ENCODE data around the gene PCYT1A.
A peak's percentile ranks its signal among the peaks of the same experiment; 100 is the strongest.
"Not testable (repeated sequence)": the region's sequence is repeated elsewhere in the genome, so short reads cannot be mapped to it uniquely, and the experiment has no call there.

The PCYT1A gene
- 64.4 reads per million, percentile 74 among the genes with 10 or more reads in this experiment for total RNA-seq

DNA sequence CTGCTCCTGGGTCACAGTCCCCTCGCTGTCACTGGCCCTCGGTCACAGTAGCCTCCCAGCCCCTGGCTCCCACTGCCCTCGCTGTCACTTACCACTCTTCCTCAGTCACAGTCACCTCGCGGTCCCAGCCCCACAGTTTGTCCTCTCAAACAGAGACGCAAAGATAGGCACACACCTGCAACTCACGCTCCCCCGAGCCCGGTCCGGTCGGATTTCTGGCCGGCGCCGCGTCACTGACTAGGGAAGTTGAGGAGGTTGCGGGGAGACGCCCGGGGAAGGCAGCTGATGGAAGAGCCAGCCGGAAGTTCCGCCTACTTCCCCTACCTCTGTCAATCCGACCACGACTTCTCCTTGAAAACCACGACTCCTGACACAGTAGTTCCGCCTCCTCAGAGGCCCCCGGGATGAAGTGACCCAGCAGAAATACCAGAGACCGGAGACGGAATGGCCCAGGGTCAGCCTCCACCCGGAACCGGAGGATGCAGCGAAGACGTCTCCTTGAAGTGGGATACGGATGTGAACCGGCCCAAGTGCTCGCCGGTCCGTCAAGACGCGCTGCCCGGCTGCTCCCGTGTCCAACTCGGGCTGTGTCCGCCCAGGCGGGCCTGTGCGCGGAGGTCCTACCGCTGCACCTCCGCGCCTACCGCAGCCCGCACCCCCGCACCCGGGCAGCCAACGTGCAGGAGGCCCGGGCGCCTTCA lies at the start of gene PCYT1A:
PCYT1A (minus strand) TSS at position 287 of the 701 bp plus-strand sequence. CDS start 17,195 bp downstream, outside the sequence.
- DNase-seq, result peak; percentile 66

DNA sequence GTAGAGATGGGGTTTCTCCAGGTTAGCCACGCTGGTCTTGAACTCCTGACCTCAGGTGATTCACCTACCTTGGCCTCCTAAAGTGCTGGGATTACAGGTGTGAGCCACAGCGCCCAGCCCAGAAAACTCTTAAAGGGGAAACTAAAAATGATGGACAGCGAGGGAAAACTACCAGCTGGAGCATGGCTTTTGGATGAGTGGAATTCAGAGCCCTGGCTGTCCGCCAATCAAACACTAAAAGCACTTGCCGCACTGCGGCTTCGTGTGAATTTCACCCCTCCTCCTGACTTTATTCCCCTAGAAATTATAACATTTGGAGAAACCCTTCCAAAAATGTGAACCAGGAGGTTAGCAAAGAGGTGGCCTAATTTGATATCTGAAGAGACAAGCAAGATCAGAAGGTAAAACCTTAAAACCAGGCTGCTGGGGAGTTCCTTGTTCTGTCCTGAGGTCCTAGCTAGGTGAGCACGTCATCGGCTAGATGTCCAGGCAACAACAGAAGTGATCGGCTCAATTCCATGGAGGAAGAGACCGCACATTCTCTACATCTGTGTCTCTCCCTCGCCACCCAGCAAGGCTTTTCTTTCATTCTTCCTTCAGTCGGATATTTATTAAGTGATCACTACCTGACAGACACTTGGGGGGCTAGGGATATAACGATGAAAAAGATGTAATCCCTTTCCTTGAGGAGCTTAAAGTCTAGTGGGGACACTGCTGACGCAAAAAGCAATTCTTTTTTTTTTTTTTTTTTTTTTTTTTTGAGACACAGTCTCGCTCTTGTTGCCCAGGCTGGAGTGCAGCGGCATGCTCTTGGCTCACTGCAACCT lies 49.0 kb upstream of the PCYT1A start:
- no peak for DNase-seq

DNA sequence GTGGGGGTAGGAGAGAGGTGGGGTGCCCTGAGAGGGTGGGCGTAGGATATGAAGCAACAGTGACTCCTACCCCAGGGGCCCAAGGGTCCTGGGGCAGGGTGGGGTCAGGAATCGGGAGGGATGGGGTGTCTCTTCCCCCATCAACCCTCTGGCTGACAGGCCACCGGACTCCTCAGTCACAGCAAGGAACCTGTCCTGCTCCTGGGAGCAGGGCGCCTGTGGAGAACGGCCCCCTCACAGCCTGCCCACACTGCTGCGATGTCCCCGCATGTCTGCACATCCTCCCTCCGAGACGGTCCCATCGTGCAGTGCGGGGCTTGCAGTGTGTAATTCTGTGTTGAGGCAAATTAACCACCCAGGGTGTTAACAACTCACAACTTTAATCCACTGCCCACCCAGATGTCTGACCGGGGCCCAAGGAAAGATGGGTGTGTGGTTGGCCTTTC lies 48.0 kb upstream of the PCYT1A start:
- no peak for DNase-seq

DNA sequence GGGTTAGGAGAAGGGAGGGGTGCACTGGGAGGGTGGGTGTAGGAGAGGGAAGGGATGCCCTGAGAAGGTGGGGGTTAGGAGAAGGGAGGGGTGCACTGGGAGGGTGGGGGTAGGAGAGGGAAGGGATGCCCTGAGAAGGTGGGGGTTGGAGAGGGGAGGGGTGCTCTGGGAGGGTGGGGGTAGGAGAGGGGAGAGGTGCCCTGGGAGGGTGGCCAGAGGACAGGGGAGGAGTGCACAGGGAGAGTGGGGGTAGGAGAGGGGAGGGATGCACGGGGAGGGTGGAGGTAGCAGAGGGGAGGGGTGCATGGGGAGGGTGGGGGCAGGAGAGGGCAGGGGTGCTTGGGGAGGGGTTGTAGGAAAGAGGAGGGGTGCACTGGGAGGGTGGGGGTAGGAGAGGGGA lies 47.5 kb upstream of the PCYT1A start:
- no peak for DNase-seq

DNA sequence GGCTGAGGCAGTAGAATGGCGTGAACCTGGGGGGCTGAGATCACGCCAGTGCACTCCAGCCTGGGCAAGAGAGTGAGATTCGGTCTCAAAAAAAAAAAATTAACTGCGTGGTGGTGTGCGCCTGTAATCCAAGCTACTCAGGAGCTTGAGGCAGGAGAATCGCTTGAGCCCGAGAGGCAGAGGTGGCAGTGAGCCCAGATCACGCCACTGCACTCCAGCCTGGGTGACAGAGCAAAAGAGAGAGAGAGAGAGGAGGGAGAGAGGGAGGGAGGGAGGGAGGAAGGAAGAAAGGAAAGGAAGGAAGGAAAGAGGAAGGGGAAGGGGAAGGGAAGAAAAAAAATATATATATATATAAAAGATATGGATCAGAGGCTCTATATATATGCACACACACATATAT lies 44.6 kb upstream of the PCYT1A start:
- no peak for DNase-seq

DNA sequence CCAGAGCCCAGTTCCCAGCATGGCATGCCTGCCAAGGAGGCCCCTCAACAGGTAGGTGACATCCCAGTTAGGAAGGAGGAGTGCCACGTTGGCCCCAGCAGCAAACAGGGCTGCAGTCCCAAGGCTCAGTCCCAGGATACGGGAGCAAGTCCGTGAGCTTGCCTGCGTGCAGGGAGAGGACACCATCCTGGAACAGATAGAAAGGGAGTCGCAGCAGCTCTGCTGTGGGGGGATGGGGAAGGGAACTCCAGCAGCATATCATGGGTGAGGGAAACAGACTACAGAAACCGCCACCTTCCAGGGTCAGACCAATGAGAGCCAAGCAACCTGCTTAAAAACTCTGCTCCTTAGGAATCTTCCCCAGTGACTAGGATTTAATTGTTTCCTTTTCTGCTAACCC lies 39.9 kb upstream of the PCYT1A start:
- no peak for DNase-seq

DNA sequence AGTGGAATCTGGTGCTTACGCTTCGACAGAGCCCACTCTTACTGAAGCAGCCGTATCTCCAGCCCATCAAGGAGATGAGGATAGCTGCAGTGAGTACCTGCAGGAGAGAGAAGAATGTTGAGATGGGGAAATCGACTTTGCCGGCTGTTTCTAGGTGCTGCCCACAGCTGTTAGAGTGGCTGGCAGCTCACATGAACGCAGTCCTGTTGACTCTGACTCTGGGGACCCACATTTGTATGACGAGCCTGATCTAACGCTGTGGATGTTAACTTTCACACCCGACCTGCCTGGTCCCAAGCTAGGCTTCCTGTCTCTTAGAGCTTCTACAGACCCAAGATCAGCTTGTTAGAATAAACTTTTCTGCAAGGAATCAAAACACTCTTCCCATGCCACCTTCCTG lies 39.4 kb upstream of the PCYT1A start:
- no peak for DNase-seq

DNA sequence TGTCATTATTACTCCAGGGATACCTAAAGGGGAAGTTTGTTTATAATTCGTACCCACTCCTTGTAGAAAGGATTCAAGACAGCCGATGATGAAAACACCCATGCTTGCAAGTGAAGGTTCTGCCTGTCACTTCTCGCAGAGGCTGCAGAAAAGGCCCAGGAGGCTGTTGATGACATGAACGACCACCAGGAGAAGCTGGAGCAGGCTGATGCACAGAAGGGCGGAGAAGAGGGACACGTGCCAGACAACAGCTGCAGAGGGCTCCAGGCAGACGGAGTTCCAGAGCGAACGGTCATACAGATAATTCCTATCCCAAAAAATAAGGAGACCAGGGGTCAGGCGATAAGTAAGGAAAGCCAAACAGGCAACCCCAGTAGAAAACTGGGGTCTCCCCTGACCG lies 36.2 kb upstream of the PCYT1A start:
- no peak for DNase-seq

DNA sequence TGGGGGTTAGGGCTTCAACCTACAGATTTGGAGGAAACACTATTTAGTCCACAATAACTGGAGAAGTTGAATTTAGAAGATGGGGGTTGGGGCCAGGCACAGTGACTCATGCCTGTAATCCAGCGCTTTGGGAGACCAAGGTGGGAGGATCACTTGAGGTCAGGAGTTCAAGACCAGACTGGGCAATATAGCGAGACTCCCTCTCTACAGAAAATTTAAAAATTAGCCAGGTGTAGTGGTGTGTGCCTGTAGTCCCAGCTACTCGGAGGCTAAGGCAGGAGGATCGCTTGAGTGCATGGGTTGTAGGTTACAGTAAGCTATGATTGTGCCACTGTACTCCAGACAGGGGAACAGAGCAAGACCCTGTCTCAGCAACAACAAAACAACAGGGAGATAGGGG lies 35.5 kb upstream of the PCYT1A start:
- no peak for DNase-seq

DNA sequence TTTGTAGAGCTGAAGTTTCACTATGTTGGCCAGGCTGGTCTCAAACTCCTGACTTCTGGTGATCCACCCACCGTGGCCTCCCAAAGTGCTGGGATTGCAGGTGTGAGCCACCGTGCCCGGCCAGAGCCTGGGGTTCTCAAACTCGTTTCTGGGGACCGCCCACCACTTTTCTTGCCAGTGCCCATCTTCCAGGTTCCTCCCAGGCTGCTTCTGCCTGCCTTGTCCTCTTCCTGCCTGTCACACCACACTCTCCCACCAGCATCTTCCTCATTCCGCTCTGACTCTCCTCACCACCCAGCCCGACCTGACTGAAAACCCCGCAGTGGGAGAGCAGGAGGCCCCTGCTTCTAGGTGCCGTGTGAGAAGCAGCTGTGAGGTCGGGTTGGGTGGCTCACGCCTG lies 33.6 kb upstream of the PCYT1A start:
- no peak for DNase-seq

DNA sequence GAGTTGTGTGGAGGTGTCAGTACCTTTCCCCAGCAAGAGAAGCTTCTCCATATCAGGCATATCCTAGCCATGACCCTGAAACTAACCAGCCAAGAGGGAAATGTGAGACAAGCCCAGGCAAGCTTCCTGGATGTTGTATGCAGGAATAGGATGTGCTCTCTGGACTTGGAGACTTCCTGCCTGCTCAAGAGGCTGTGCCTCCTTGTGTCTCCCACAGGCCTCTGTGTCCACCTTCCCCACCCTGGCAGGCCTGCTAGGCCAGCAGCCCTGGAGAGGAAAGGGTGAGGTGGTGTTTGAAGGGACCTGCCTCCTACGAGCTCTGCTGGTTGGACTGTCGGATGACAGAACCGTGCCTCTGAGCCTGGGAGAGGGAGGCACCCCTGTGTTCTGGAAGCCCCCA lies 32.6 kb upstream of the PCYT1A start:
- DNase-seq, result no peak

DNA sequence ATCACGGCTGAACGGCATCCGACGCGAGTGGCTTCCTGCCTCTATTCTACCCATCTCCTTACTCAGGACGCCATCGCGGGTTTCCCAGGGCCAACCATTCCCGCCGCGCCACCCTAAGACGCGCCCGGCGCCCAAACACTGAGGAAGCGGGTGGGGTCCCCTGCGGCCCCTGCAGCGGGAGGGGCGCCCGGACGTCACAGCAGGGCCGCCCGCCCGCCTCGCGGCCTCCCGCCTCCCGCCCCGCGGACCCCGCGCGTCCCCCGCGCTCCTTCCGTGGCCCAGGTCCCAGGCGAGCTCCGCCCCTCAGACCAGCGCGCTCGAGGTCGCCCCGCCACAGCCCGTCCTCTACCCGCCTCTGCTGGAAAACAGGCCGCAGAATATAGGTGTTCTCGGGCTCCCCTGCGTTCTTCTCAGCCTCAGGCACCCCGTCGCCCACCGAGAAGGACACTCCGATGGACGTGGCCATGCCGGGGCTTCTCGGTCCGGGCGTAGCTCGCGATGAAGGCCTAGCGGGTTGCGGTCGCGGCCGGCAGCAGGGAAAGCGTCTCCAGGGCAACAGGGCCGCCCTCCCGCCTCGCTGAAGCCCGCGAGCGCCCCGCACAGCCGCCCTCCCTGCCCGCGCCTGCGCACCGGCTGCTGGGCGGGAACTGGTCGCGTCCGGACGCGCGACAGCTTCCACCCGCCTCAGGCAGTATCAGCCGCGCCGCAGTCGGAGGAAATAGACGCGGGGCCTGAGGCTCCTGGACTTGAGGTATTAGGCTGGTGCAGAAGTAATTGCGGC lies 30.4 kb upstream of the PCYT1A start, which contains the start of gene DYNLT2B:
DYNLT2B (minus strand) TSS at position 554 of the 781 bp plus-strand sequence; CDS start at position 466, 88 bp downstream.
- peak; percentile 80 for DNase-seq

DNA sequence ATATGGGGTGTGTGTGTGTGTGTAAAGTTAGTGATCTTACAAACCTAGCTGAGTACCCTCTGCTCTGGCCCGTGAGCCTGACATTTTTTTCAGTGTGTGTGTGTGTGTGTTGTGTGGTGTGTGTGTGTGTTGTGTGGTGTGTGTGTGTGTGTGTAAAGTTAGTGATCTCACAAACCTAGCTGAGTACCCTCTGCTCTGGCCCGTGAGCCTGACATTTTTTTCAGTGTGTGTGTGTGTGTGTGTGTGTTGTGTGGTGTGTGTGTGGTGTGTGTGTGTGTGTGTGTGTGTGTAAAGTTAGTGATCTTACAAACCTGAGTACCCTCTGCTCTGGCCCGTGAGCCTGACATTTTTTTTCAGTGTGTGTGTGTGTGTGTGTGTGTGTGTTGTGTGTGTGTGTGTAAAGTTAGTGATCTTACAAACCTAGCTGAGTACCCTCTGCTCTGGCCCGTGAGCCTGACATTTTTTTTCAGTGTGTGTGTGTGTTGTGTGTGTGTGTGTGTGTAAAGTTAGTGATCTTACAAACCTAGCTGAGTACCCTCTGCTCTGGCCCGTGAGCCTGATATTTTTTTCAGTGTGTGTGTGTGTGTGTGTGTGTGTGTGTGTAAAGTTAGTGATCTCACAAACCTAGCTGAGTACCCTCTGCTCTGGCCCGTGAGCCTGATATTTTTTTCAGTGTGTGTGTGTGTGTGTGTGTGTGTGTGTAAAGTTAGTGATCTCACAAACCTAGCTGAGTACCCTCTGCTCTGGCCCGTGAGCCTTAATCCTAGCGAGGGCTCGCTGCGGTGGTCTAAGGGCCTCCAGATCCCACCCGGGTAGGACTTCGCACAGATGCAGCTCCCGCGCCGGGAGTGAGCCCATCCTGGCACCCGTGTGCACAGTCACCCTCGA lies 29.5 kb upstream of the PCYT1A start:
- DNase-seq, result not testable (repeated sequence)

DNA sequence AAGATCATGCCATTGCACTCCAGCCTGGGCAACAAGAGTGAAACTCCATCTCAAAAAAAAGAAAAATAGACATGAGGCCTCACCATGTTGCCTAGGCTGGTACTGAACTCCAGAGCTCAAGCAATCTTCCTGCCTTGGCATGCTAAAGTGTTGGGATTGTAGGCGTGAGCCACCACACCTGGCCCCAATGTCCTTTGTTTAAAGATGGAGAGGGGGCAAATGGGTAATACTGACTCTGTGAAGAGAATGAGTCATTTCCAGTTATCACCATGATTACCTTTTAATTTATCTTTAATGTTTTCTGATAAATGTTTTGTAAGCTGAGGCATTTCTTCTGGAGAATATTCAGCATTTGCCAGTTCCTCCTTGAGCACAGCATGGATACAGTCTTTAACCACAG lies 28.3 kb upstream of the PCYT1A start:
- DNase-seq, result no peak

DNA sequence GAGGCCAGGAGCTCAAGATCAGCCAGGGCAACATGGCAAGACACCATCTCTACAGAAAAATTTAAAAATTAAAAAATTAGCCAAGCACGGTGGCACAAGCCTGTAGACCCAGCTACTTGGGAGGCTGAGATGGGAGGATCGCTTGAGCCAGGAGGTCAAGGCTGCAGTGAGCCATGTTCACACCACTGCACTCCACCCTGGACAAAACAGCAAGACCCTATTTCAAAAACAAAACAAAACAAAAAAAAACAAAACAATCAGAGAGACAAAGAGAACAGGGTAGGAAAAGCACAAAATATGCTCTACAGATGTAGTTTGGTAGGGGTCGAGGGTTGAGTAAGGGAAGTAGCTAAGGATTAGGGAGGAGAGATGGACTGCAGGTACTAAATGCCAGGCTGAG lies 27.1 kb upstream of the PCYT1A start:
- DNase-seq, result no peak

DNA sequence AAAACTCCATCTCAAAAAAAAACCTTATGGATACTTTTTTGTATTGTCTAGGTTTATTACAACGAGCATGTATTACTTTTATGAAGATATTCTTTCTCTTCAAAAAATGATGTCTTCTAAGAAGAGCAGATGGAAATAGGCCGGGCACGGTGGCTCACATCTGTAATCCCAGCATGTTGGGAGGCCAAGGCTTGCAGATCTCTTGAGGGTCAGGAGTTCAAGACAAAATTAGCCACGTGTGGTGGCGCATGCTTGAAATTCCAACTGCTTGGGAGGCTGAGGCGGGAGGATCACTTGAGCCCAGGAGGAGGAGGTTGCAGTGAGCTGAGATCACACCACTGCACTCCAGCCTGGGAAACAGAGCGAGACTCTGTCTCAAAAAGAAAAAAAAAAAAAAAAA lies 26.6 kb upstream of the PCYT1A start:
- not testable (repeated sequence) for DNase-seq

DNA sequence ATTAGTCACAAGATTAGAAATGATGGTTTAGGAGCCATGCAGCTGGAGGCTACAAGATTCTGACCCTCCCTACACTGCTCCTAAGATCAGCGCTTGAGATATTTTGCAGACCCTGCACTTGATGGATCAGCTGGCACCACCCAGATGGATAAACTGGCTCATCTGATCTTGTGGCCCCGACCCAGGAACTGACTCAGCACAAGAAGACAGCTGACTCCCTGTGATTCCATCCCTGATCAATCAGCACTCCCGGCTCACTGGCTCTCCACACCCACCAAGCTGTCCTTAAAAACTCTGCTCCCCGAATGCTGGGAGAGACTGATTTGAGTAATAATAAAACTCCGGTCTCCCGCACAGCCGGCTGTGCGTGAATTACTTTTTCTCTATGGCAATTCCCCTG lies 15.4 kb upstream of the PCYT1A start:
- DNase-seq, result not testable (repeated sequence)

DNA sequence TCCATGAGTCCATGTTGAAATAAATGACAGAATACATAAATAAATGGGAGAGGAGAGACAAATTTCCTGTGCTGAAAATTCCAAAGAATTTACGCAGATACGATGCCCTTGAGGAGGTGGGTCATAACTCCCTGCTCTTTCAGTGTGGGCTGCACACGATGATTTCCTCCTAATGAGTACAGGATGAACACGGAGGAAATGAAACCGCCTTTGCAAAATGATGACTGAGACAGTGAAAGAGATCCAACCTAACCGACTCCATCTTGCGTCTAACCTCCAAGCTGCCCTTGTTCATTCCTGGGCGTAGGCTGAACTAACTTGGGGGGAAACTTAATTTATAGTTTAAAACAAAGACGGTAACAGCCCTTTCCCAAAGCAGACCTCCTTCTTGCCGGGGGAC lies 15.0 kb upstream of the PCYT1A start:
- DNase-seq, result not testable (repeated sequence)

DNA sequence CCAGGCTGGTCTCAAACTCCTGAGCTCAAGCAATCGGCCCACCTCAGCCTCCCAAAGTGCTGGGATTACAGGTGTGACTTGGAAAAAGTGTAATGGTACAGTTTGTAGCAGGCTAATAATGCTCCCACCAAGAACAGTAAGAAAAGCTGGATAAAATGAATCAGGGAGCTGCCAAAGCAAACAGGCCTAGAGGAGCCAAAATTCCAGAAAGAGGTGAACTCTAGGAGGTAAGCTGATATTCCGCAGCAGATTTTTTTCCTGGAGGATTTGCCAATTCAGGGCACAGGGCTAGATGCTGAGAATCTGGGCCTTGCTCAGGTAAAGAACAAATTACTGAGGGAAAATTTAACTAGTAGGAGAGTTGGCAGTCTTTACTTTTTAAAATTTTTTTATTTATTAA lies 11.0 kb upstream of the PCYT1A start:
- no peak for DNase-seq

DNA sequence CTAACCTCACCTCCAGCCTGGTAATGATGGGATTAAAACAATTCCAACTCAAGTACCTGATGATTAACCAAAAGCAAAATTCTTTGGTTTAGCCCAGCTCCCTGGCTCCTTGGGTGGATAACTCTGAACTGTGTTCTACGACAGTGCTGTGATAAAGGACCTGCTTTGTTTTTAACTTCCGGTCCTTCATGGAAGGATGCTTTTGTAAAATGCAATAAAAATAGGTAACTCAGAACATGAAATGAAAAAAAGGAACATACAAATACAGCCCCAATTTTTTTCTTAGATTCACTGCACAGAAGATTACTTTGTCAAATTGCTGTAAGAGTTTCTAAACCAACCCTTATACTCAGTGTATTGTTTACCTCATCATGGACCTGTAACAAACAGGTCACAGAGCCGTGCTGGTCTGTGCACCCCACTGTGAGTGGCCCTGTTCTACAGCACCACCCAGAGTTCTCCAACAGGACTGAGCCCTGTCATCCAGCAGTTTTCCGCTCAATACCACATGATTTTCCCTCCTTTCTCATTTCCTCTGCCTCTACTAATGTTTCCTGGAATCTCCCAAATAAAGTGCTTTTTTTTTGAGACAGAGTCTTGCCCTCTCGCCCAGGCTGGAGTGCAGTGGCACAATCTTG lies 4.9 kb upstream of the PCYT1A start:
- DNase-seq, result no peak

DNA sequence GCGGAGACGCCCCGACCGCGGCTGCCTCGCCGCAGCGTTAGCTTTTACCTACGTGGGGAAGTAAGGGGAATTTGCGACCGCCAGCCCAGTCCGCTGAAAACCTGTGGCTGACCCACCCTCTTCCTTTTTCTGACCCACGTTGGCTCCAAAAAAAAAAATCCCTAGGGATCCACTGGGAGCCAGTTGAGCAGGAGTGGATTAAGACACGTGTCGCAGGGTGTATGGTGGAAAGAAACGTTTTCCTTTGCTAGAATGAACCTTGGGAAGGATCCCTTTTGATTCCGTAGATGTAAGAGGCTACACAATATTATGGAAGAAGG lies 575 bp upstream of the PCYT1A start:
- DNase-seq, result no peak

DNA sequence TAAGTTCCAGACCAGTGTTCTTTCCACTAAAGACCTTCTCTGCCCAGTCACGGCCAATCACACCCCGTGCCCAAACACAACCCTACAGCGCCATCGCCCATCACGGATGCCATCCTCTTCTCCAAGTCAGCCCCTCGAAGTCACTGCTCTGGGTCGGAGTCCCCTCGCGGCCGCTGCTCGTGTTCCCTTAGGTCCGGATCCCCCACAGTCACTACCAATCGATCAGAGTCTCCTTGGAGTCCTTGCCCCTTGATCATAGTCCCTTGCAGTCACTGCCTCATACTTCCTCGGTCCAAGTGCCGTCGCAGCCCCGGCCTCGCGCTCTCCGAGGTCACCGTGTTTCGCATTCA lies 461 bp downstream of the PCYT1A start:
- DNase-seq, result peak; percentile 18
